GM04503 (cell line): ENCODE data around the gene NAA38.

ENCODE experiments used
- DNase-seq: peaks from one replicate; pipeline ENCODE4 v3.0.0-alpha.2; 2012; ENCODE audit warnings: low read depth

NAA38 gene

GRCh38 chr17:7840441-7840840 lies 16.9 kb downstream of the NAA38 start:
- DNase-seq: no peak

DNA sequence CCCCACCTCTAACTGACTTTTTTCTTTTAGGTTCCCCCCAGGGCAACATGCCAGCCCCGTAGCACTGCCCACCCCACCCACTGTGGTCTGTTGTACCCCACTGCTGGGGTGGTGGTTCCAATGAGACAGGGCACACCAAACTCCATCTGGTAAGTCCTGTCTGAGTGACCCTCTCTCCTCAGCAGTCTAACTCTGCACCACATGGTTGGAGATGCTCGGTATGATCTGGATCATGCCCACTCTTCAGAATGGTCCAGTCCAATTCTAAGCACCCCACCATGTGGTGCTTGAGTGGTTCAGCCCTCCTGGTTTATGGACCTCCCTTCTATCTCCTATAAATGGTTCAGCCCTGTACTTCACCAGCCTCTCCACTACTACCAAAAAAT lies 17.5 kb downstream of the NAA38 start:
- no peak for DNase-seq

DNA sequence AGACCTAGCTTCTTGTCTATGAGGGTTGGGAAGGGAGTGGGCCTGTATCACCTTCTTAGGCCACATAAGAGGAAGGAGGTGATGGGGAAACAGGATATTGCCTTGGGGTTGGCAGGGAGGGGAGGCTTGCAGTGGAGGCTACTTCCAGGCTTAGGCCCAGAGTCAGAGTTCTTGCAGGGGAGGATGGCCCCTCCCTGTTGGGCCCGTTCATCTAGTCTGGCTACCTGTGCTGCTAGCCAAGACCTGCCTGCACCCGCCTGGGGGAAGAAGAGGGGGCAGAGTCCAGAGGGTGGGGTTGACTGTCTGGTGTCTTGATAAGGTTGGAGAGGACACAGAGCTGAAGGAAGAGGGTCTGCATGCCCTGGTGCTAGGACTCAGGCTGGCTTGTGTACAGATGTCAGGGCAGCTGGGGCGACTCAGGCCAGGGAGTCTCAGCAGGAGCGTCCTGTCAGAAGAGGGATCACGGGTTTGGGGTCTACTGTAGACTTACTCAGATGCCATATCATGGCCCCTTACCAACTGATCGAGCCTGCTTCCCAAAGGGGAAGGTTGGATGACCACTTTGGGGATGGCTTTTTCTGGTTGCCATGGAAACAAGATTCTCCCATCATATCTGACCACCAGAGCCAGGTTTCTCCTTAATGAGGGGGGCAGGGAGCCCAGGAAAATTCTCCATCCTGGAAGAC lies 18.0 kb downstream of the NAA38 start:
- DNase-seq: no peak

- DNase-seq: no peak
Observed at GRCh38 chr17:7838090-7839075, 19.0 kb downstream of the NAA38 start.

GRCh38 chr17:7837408-7838088 lies 19.8 kb downstream of the NAA38 start:
- no peak for DNase-seq

GRCh38 chr17:7836596-7837407 lies 20.6 kb downstream of the NAA38 start:
- no peak for DNase-seq

DNA sequence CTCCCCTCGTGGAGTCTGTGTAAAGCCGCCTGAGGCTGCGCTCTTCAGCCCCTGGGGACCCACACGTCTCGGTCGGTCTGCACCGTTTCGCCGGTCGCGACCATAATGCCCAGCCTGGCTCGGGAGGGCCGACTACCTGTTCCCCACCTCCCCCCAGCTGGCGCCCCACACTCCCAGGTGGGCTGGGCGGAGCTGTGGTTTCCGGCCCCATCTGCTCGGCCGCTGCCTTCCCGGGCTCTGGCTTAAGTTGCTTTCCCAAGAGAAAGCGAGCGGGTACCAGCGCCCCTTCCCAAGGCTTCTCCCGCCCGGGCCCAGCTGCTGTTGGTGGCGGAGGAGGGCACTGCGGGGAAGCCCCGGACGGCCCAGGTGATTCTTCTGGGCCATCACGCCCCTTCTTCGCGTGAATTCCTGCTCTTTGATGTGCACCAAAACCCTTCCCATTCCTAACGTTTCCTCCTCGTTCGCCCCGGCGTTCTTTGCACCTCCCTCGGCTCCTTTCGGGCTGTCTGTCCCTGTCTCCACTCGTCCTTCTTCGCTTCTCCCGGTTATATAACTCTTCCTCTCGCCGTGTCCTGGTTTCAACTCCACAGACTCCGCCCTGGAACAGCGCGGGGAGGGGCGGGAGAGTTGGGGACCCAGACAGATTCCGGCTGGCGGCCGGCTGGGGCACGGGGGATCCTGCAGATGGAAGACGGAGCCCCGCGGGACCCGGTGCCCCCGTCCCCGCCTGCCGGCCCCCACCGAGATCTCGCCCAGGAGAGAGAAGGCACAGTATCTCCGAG lies 21.4 kb downstream of the NAA38 start:
- DNase-seq: no peak

DNA sequence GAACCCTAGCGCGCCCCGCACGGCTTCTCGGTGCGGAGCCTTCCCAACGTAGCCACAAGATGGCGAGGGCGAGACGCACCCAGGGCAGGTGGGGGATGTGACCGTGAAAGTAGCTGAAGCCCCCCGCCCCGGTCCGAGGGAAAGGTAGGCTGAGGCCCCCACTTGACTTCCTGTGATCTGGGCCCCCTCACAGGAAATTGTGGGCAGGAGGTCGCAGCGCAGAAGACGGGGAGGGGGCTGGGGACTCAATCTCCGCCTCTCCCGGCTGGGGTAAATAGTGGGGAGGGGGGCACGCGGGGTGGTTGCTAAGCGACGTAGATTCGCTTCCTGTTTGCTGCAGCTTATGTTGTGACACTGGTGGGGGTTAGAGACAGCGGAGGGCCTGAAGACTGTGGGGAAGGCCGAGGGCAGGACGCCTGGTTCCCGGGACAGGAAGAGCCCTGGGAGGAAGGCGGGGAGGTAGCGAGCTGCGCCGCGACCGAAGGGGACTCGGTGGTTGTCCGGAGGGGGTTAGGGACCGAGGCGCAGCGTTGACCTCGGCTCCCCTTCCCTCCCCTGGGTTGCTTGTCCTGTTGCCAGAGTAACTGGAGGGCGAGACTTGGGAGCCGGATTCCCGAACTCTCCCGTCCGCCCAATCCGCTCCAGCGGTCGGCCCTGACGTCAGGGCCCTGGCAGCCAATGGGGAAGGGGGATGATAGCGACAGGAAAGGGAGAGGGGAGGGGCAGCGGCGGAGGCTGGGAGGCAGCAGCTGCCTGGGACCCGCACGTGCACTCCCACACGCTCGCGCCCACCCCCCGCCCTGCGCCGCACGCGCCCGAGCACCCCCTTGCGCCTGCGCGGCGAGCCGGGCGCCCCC lies 22.2 kb downstream of the NAA38 start:
- peak; percentile 88 for DNase-seq

DNA sequence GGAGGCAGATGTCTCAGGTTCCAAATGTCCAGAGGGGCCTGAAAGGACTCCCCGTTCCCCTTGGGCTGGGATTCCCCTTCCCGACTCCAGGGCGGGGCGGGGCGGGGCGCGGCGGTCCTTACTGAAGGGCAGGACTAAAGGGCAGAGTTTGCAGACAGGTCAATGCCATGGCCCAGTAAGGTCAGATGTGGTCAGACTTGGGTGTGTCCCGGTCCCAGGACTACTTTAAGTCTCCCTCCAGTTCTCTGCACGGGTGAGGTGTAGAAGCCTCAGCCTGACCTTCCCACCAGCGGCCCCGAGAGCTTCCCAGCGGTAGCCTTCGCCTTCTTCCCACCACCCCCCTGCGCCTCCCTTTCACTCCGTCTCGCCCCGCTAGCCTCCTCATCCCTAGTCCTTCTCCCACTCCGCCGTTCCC lies 22.8 kb downstream of the NAA38 start:
- no peak for DNase-seq

DNA sequence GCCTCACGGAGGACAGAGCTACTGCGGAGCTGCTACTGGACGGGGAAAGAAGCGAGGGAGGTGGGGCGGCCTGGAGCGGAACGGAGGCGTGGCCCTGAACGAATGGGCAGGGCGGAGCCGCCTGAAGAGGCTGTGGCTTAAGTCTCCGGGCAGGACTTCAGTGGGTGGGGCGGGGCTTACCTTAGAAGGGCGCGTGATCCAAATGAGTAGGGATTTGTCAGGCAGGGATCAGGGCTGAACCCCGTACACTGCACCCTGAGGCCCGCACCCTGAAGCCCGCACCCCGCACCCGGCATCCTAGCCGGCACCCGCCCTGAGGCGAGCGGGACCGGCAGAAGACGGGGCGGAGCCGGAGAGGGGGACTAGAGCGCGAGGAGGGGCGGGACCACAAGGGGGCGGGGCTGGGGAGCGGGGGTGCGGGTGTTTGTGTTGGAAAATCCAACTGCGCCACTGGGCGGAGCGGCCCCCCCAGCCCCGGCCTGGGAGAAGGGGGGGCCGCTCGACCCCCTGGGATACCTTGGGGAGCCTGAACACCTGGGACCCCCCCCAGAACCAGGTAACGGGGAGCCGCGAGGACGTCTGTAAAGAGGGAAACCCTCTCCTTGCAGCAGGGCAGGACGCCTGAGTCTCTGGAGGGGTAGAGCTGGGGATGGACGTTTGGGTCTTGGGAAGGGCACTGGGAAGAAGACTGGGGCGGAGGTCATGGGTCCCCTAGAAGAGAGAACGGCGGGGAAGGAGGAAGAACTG lies 23.4 kb downstream of the NAA38 start, which contains the start of gene KDM6B:
TSS of gene KDM6B (plus strand) at position 423 of the 747 bp plus-strand sequence. CDS start 11,338 bp downstream, outside the sequence.
- DNase-seq: no peak

DNA sequence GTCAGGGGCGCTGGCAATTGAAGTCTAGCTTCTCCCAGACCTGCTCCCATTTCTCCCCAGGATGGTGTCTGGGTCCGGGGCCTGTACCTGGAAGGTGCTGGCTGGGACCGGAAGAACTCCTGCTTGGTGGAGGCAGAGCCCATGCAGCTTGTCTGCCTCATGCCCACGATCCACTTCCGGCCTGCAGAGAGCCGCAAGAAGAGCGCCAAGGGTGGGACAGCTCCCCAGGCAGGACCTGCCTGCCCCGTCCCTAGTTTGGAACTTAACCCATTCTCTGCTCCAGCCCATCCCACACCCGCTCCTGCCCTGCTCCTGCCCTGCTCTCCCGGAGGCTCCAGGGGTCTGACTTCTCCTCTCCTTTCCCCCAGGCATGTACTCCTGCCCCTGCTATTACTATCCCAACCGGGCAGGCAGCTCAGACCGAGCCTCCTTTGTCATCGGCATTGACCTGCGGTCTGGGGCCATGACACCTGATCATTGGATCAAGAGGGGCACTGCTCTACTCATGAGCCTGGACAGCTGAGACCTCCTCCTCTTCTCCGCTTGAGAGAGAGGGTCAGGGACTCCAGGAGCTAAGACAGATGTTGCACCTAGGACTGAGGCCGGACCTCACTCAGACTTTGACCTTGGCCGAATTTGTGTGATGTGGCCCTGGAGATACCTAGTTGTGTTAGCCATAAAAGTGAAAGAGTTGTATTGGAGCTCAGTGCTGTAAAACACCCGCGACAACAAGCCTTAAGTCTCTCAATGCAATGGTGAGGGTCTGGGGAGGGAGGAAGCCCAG lies 24.2 kb downstream of the NAA38 start:
- DNase-seq: no peak

DNA sequence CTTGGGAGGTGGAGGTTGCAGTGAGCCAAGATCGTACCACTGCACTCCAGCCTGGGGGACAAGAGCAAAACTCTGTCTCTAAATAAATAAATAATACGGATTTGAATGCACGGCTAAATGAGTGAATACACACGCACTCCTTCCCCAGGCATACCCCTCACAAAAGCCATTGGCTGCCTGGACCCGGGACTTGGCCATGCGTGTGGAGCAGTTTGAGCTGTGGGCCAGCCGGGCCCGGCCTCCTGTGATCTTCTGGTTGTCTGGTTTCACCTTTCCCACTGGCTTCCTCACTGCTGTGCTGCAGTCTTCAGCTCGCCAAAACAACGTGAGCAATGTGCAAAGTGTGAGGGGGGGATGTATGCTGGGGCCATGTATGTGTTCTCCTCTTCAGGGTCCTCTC lies 24.9 kb downstream of the NAA38 start:
- DNase-seq: no peak

DNA sequence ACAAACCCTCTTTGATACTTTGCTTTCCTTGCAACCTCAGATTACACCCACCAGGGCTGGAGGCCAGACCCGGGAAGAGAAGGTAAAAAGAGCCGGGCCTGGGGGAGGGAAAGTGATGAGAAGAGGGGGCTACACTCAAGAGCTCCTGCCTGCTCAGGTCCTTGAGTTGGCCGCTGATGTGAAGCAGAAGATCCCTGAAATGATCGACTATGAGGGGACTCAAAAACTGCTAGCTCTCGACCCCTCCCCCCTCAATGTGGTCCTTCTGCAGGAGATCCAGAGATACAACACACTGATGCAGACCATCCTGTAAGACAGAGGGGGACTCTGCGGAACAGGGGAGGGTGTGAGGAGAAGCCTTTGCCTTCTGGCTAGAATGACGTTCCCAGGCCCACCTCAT lies 26.1 kb downstream of the NAA38 start:
- DNase-seq: no peak

- no peak for DNase-seq
Observed at GRCh38 chr17:7830616-7831015, 26.7 kb downstream of the NAA38 start.

- DNase-seq: no peak
Observed at GRCh38 chr17:7825206-7825990, 32.0 kb downstream of the NAA38 start.

DNA sequence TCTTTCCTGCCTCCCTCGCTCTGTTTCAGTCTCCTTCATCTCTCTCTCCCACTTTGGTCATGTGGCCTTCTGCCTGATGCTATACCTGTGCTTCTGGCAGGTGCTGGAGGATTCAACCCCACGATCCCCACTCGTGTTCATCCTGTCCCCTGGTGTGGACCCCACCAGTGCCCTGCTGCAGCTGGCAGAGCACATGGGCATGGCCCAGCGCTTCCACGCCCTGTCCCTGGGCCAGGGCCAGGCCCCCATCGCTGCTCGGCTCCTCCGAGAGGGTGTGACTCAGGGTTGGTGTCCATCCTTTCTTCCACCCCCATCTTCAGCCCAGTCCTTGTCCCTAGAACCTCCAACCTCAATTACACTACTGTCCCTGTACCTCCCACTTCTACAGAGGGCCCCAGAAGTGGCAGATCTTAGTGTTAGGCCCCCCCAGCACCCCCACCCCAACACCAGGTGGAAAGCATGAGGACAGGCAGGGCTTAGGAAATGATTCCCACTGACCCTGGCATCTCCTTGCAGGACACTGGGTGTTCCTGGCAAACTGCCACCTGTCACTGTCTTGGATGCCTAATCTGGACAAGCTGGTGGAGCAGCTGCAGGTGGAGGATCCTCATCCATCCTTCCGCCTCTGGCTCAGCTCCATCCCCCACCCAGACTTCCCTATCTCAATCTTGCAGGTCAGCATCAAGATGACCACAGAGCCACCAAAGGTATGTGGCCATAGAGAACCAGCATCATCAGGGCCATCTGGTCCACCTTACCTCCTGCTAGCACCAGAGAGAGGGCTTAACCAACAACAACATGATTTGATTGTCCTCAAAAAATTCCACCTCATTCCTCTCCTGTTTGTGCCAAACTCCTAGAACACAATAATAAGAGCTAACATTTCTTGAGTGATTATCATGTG lies 33.1 kb downstream of the NAA38 start:
- DNase-seq: no peak
